ENCODE results near the gene CD82.
"Not testable (repeated sequence)": the region's sequence is repeated elsewhere in the genome, so short reads cannot be mapped to it uniquely, and the experiment has no call there.

CD82 gene

GRCh38 chr11:44658506-44658850 is 93.0 kb downstream of the CD82 start:
- Histone ChIP-seq H3K36me3 (no peaks in the 10 kb centered on the region), H3K9ac (no peak overlapping the region), H3K27me3 (no peaks in the 10 kb centered on the region), H3K4me1 (peaks cover 0 to 12% (median 9%) of the 10 kb centered on the region in 10 experiments; a peak in 13 of 20 replicates), H3K27ac (no peak overlapping the region), H3K4me3 (no peak overlapping the region), H3K9me3 (replicated peaks in 1 of 11) (peaks cover 10 to 31% (median 24%) of the 10 kb centered on the region in 11 experiments; a peak in 19 of 22 replicates), H4K20me1 (no peaks in the 10 kb centered on the region), H3K4me2 (no peak overlapping the region)
- TF ChIP-seq Cebpa-rat (IDR thresholded peaks at IDR 0.05) = no peak

GRCh38 chr11:44659641-44660040 is 94.2 kb downstream of the CD82 start:
- no peak overlapping the region for H3K4me3 ChIP-seq
- no peak for TF ChIP-seq Cebpa-rat (IDR thresholded peaks at IDR 0.05)
- peaks cover 0 to 12% (median 9%) of the 10 kb centered on the region in 10 experiments; a peak in 13 of 20 replicates for H3K4me1 ChIP-seq
- no peak overlapping the region for H3K9ac ChIP-seq
- H3K27me3 ChIP-seq = no peaks in the 10 kb centered on the region
- H4K20me1 ChIP-seq = no peaks in the 10 kb centered on the region
- H3K36me3 ChIP-seq = no peaks in the 10 kb centered on the region
- H3K27ac ChIP-seq = no peak overlapping the region
- peaks cover 10 to 31% (median 24%) of the 10 kb centered on the region in 11 experiments; a peak in 19 of 22 replicates for H3K9me3 ChIP-seq (replicated peaks in 1 of 11)
- H3K4me2 ChIP-seq = peak overlapping the region in 8 of 11 experiments; percentile 3 to 69 (median 47); a peak in 16 of 22 replicates

GRCh38 chr11:44660535-44660934 is 95.1 kb downstream of the CD82 start:
- H3K9me3 ChIP-seq (replicated peaks in 1 of 11) = peaks cover 10 to 31% (median 24%) of the 10 kb centered on the region in 11 experiments; a peak in 19 of 22 replicates
- H3K4me2 ChIP-seq, H3K27ac ChIP-seq, H3K36me3 ChIP-seq, H3K4me3 ChIP-seq, H4K20me1 ChIP-seq, H3K27me3 ChIP-seq, H3K9ac ChIP-seq: not testable (repeated sequence)
- peaks cover 0 to 12% (median 9%) of the 10 kb centered on the region in 10 experiments; a peak in 13 of 20 replicates for H3K4me1 ChIP-seq

GRCh38 chr11:44661311-44661717 is 95.9 kb downstream of the CD82 start:
- H3K9ac ChIP-seq = no peak overlapping the region
- no peak for TF ChIP-seq Cebpa-rat (IDR thresholded peaks at IDR 0.05)
- H3K9me3 ChIP-seq (replicated peaks in 1 of 11) = peaks cover 10 to 31% (median 24%) of the 10 kb centered on the region in 11 experiments; a peak in 19 of 22 replicates
- no peak overlapping the region for H3K27ac ChIP-seq
- H3K4me2 ChIP-seq = no peak overlapping the region
- no peaks in the 10 kb centered on the region for H4K20me1 ChIP-seq
- H3K4me1 ChIP-seq = peaks cover 0 to 18% (median 9%) of the 10 kb centered on the region in 10 experiments; a peak in 13 of 20 replicates
- H3K36me3 ChIP-seq = no peaks in the 10 kb centered on the region
- H3K4me3 ChIP-seq = no peak overlapping the region
- no peaks in the 10 kb centered on the region for H3K27me3 ChIP-seq

Measured in BLaER1 treated with 17β-estradiol and CSF1 and Interleukin-3, amounts not matched to agents 10 nM and 100 nM (cell line).